HL-60 (cell line): ENCODE measurements around the gene MYH9.

Experiments
- POLR2AphosphoS5 ChIP-seq: IDR thresholded peaks from 2 replicates; pipeline ENCODE4 v1.6.1; 2012; ENCODE audit warnings: low read depth
- TF ChIP-seq, protein P1 (sequence below): IDR thresholded peaks from one replicate; pipeline ENCODE4 v1.5.1; 2011; ENCODE audit warnings: low read length, control low read depth, inconsistent platforms; ENCODE audit not compliant: insufficient read depth

- TF ChIP-seq, protein P1, sequence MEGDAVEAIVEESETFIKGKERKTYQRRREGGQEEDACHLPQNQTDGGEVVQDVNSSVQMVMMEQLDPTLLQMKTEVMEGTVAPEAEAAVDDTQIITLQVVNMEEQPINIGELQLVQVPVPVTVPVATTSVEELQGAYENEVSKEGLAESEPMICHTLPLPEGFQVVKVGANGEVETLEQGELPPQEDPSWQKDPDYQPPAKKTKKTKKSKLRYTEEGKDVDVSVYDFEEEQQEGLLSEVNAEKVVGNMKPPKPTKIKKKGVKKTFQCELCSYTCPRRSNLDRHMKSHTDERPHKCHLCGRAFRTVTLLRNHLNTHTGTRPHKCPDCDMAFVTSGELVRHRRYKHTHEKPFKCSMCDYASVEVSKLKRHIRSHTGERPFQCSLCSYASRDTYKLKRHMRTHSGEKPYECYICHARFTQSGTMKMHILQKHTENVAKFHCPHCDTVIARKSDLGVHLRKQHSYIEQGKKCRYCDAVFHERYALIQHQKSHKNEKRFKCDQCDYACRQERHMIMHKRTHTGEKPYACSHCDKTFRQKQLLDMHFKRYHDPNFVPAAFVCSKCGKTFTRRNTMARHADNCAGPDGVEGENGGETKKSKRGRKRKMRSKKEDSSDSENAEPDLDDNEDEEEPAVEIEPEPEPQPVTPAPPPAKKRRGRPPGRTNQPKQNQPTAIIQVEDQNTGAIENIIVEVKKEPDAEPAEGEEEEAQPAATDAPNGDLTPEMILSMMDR: no peak
- no peak for TF ChIP-seq POLR2AphosphoS5
Observed at GRCh38 chr22:36378869-36379217, 8.9 kb downstream of the MYH9 start.
